IgD-negative memory B cell (primary cell): Measurements from ENCODE around the gene CPXM1. TPM values are rescaled to one million over a fixed set of nuclear protein-coding genes. Genes with fewer than 3 reads are reported as not detected.
A peak's percentile ranks its signal among the peaks of the same experiment; 100 is the strongest.

Experiments
- H3K27ac Mint-ChIP-seq, 3 donors: one replicate each; pipeline ENCODE4 v1.8.0; 2020 to 2022; ENCODE audit warnings: mild to moderate bottlenecking in 3 of 3, mixed read lengths in 3 of 3, moderate library complexity in 1 of 3
- H3K27me3 Mint-ChIP-seq: one replicate; pipeline ENCODE4 v1.8.0; 2021; ENCODE audit warnings: mixed read lengths
- H3K36me3 Mint-ChIP-seq: one replicate; pipeline ENCODE4 v1.8.0; 2020; ENCODE audit warnings: mild to moderate bottlenecking, mixed read lengths
- H3K4me1 Mint-ChIP-seq, 3 donors: one replicate each; pipeline ENCODE4 v1.8.0; 2020 to 2022; ENCODE audit warnings: mixed read lengths in 3 of 3, mild to moderate bottlenecking in 1 of 3
- H3K4me3 Mint-ChIP-seq, 4 donors: one replicate each; pipeline ENCODE4 v1.8.0; 2020 to 2022; ENCODE audit warnings: mild to moderate bottlenecking in 4 of 4, mixed read lengths in 4 of 4, moderate library complexity in 3 of 4
- H3K9me3 Mint-ChIP-seq, 3 donors: one replicate each; pipeline ENCODE4 v1.8.0; 2020 to 2021; ENCODE audit warnings: mixed read lengths in 3 of 3, mild to moderate bottlenecking in 1 of 3
- polyA plus RNA-seq: library from polyadenylated mRNA; unstranded; fragments of 300-500 nt; fragmentation: Illumina TruSeq; gene quantifications from one replicate; pipeline ENCODE4 v1.2.3, GENCODE V29; 2021

CPXM1 gene
- polyA plus RNA-seq, 1 donor from 2014 or later: 1.1 TPM

- Mint-ChIP-seq H3K27ac (no peak overlapping the region), H3K4me1 (peaks cover 12 to 20% (median 18%) of the 10 kb centered on the region in 3 donors), H3K4me3 (peak overlapping the region in 3 of 4 donors; percentile 81 to 83 (median 83)), H3K27me3 (peaks cover 44% of the 10 kb centered on the region), H3K9me3 (no peaks in the 10 kb centered on the region), H3K36me3 (no peaks in the 10 kb centered on the region)
Measured at GRCh38 chr20:2799271-2799670, 1.2 kb downstream of the CPXM1 start.

- Mint-ChIP-seq H3K27ac (peak overlapping the region in 1 of 3 donors; percentile 46), H3K27me3 (peaks cover 42% of the 10 kb centered on the region), H3K36me3 (no peaks in the 10 kb centered on the region), H3K9me3 (no peaks in the 10 kb centered on the region), H3K4me1 (peaks cover 12 to 20% (median 18%) of the 10 kb centered on the region in 3 donors), H3K4me3 (peak overlapping the region in 3 of 4 donors; percentile 44 to 83 (median 83))
Measured at GRCh38 chr20:2798814-2799213, 1.6 kb downstream of the CPXM1 start.

DNA sequence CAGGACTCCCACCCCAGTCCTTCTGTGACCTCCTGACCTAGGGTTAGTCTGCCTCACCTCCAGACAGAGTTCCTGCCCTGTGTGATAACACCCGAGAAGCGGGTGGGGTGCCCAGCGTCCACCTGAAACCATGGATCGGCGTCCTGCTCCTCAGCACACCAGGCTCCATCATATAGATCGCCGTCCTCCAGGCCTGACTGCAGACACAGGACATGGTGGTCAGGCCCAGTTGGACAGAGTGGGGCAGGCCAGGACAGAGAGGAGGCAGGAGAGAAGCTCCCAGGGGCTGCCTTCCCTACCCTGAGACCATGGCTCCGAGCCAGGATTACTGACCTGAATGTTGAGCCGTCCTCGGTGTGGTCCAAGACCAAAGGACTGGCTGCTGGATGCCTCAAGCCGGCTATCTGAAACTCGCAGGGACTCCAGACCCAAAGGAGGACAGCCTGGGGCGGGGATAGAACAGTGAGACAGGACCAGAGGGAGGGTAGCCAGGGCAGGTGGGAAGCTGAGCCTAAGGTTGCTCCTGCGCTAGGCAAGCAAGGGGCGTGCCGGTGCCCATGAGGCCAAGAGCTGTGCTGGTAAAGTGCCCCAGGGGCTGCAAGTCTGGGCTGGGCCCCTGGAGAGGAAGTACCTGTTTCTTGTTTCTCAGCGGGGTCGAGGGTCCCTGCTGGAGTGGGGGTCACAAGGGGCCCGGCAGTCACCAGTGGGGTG is 2.2 kb downstream of the CPXM1 start:
- H3K27ac Mint-ChIP-seq: no peak overlapping the region
- H3K27me3 Mint-ChIP-seq: peaks cover 42% of the 10 kb centered on the region
- no peaks in the 10 kb centered on the region for H3K36me3 Mint-ChIP-seq
- H3K4me1 Mint-ChIP-seq: peaks cover 12 to 20% (median 18%) of the 10 kb centered on the region in 3 donors
- peak overlapping the region in 1 of 4 donors; percentile 83 for H3K4me3 Mint-ChIP-seq
- H3K9me3 Mint-ChIP-seq: no peaks in the 10 kb centered on the region

GRCh38 chr20:2797136-2797983 is 3.1 kb downstream of the CPXM1 start:
- peaks cover 37% of the 10 kb centered on the region for H3K27me3 Mint-ChIP-seq

DNA sequence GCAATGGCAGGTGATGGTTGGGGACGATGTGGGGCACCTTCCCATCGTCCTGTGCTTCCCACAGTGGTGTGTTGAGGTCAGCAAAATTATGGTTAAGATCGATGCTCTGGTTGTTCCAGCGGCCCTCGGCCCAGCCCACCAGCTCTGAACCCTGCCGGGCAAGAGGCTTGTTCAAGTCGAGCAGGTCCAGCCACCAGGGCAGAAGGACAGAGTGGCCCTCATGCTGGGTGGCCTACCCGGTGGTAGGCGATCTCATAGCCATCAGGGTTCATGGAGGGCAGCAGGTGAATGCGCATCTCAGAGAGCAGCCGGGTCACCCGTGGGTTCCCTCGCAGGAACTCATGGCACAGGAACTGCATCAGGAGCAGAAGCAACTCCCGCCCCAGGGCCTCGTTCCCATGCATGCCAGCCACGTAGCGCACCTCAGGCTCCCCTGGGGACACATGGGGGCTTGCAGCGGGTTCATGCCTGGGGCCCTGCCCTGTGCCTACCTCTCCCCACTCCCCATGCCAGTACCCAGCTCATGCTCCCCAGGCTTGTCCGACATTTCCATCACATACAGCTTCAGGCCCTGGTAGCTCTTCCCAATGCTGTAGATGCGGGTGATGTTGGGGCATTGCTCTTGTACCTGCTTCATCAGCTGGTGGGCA is 4.3 kb downstream of the CPXM1 start:
- H3K27ac Mint-ChIP-seq: no peak overlapping the region
- H3K27me3 Mint-ChIP-seq: peaks cover 35% of the 10 kb centered on the region
- peaks cover 12 to 18% (median 17%) of the 10 kb centered on the region in 3 donors for H3K4me1 Mint-ChIP-seq

More at GRCh38 chr20:2797136-2797983, 3.1 kb downstream of the CPXM1 start:
- Mint-ChIP-seq H3K27ac (no peak overlapping the region), H3K9me3 (no peaks in the 10 kb centered on the region), H3K36me3 (no peaks in the 10 kb centered on the region), H3K4me3 (no peak overlapping the region), H3K4me1 (peaks cover 12 to 20% (median 18%) of the 10 kb centered on the region in 3 donors)

GRCh38 chr20:2795451-2795850 is 5.0 kb downstream of the CPXM1 start:
- H3K27me3 Mint-ChIP-seq: peaks cover 30% of the 10 kb centered on the region
- H3K9me3 Mint-ChIP-seq: no peaks in the 10 kb centered on the region
- H3K27ac Mint-ChIP-seq: no peak overlapping the region
- no peak overlapping the region for H3K4me3 Mint-ChIP-seq
- H3K36me3 Mint-ChIP-seq: no peaks in the 10 kb centered on the region
- H3K4me1 Mint-ChIP-seq: peaks cover 8 to 13% (median 12%) of the 10 kb centered on the region in 3 donors

More for the DNA sequence above, 4.3 kb downstream of the CPXM1 start:
- peak overlapping the region in 1 of 4 donors; percentile 48 for H3K4me3 Mint-ChIP-seq
- no peaks in the 10 kb centered on the region for H3K36me3 Mint-ChIP-seq
- no peaks in the 10 kb centered on the region for H3K9me3 Mint-ChIP-seq

GRCh38 chr20:2794866-2795447 is 5.5 kb downstream of the CPXM1 start:
- no peak overlapping the region for H3K4me3 Mint-ChIP-seq
- no peak overlapping the region for H3K27ac Mint-ChIP-seq
- peaks cover 29% of the 10 kb centered on the region for H3K27me3 Mint-ChIP-seq
- H3K4me1 Mint-ChIP-seq: peaks cover 6 to 11% (median 10%) of the 10 kb centered on the region in 3 donors
- no peaks in the 10 kb centered on the region for H3K36me3 Mint-ChIP-seq
- no peaks in the 10 kb centered on the region for H3K9me3 Mint-ChIP-seq

GRCh38 chr20:2794202-2794748 is 6.2 kb downstream of the CPXM1 start:
- Mint-ChIP-seq H3K36me3 (no peaks in the 10 kb centered on the region), H3K4me3 (no peak overlapping the region), H3K4me1 (peaks cover 0 to 5% (median 4%) of the 10 kb centered on the region in 3 donors), H3K27ac (peak overlapping the region in 1 of 3 donors; percentile 13), H3K27me3 (peaks cover 26% of the 10 kb centered on the region), H3K9me3 (no peaks in the 10 kb centered on the region)

- Mint-ChIP-seq H3K27me3 (peaks cover 18% of the 10 kb centered on the region), H3K4me1 (no peaks in the 10 kb centered on the region)
Measured at GRCh38 chr20:2793471-2793870, 7.0 kb downstream of the CPXM1 start.

DNA sequence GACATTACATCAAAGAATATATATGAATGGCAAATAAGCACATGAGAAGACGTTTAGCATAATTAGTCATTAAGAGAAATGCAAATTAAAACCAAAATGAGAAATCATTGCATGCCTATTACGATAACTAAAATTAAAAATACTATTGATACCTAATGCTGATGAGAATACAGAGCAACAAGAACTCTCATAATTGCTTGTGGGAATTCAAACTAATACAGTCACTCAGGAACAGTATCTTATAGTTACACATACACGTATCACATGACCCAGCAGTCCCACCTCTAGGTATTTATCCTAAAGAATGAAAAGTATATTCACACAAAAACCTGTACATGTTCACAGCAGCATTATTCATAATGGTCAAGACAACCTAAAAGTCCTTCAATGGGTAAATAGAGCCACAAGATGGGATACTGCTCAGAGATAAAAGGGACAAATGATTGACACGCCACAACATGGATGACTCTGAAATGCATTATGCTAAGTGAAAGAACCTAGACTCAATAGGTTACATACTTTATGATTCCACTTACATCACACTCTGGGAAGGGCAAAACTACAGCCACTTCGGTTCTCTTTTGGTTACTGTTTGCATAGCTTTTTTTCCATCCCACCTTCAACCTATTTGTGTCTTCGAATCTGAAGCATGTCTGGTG is 16.4 kb downstream of the CPXM1 start:
- Mint-ChIP-seq H3K9me3 (peaks cover 0 to 2% (median 0%) of the 10 kb centered on the region in 3 donors), H3K4me3 (no peak overlapping the region), H3K27me3 (peaks cover 12% of the 10 kb centered on the region), H3K27ac (no peak overlapping the region), H3K4me1 (no peaks in the 10 kb centered on the region), H3K36me3 (peaks cover 4% of the 10 kb centered on the region)

More at GRCh38 chr20:2793471-2793870, 7.0 kb downstream of the CPXM1 start:
- H3K4me3 Mint-ChIP-seq: no peak overlapping the region
- peak overlapping the region in 1 of 3 donors; percentile 27 for H3K27ac Mint-ChIP-seq
- no peaks in the 10 kb centered on the region for H3K9me3 Mint-ChIP-seq
- H3K36me3 Mint-ChIP-seq: no peaks in the 10 kb centered on the region

DNA sequence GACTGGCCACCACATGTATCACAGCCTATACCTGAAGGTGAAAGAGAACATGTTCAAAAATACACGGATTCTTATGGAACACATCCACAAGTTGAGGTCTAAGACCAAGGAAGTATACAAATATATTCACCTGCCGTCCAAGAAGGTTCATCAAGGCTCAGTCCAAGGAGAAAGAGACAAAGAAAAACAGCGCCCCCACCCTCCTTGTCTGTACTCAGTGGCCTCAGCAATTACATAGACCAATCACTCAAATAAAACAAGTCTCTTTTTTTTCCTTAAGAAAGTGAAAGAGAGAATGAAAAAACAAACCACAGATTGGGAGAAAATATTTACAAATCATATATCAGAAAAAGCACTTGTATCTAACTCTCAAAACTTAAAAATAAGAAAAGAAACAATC is 19.5 kb downstream of the CPXM1 start:
- no peaks in the 10 kb centered on the region for H3K4me1 Mint-ChIP-seq
- peaks cover 2% of the 10 kb centered on the region for H3K36me3 Mint-ChIP-seq
- H3K9me3 Mint-ChIP-seq: peaks cover 0 to 6% (median 2%) of the 10 kb centered on the region in 3 donors
- H3K27me3 Mint-ChIP-seq: peaks cover 18% of the 10 kb centered on the region
- H3K4me3 Mint-ChIP-seq: no peak overlapping the region
- no peak overlapping the region for H3K27ac Mint-ChIP-seq

DNA sequence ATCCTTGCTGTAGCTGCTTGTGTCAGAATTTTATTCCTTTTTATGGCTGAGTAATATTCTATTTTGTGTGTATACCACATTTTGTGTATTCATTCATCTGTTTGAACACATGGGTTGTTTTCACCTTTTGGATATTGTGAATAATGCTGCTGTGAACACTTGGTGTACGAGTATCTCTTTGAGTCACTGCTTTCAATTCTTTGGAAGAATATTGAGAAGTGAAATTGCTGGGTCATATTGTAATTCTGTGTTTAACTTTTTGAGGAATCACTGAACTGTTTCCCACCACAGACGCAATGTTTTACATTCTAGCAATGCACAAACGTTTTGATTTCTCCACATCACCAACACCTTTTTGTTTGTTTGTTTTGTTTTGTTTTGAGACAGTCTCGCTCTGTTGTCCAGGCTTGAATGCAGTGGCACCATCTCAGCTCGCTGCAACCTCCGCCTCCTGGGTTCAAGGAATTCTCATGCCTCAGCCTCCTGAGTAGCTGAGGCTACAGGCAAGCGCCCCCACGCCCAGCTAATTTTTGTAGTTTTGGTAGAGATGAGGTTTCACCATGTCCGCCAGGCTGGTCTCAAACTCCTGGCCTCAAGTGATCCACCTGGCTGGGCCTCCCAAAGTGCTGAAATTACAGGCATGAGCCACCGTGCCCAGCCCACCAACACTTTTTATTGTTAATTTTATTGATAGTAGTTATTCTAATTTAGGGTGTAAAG is 21.7 kb downstream of the CPXM1 start:
- H3K36me3 Mint-ChIP-seq: no peaks in the 10 kb centered on the region
- H3K27me3 Mint-ChIP-seq: peaks cover 17% of the 10 kb centered on the region
- H3K9me3 Mint-ChIP-seq: peaks cover 0 to 10% (median 2%) of the 10 kb centered on the region in 3 donors
- H3K4me3 Mint-ChIP-seq: no peak overlapping the region
- H3K4me1 Mint-ChIP-seq: no peaks in the 10 kb centered on the region
- H3K27ac Mint-ChIP-seq: no peak overlapping the region

DNA sequence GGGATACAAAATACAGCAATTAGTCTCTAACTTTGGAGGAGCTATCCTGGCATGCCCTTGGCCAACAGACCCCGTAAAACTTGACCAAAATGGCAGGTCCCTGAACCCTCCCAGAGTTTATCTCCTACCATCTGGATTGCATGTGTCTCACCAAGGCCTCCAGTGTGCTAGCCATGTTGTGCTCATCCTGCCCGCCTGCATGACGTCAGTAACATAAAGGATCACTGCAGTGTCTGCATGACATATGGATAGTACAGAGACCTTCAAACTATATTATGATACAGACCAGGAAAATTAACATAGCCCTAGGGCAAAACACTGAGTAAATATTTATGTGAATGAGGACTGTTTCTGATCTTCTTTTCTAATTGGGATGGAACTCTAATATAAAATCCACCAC is 25.3 kb downstream of the CPXM1 start:
- peaks cover 0 to 3% (median 0%) of the 10 kb centered on the region in 3 donors for H3K4me1 Mint-ChIP-seq
- H3K36me3 Mint-ChIP-seq: peaks cover 2% of the 10 kb centered on the region
- no peak overlapping the region for H3K27ac Mint-ChIP-seq
- peaks cover 25% of the 10 kb centered on the region for H3K27me3 Mint-ChIP-seq
- no peak overlapping the region for H3K4me3 Mint-ChIP-seq
- H3K9me3 Mint-ChIP-seq: peaks cover 0 to 8% (median 2%) of the 10 kb centered on the region in 3 donors
